ENCODE results near the gene INPP4B.

- TF ChIP-seq CTCF (conservative IDR thresholded peaks at IDR 0.05; ENCODE audit: low read depth, low read length) (no peak), EZH2 (IDR thresholded peaks at IDR 0.05; ENCODE audit: low read length, unreplicated experiment) (no peak)
Observed at GRCh38 chr4:142581881-142582280, 264.2 kb downstream of the INPP4B start.

Measured in PC-3 (cell line).